Karpas-422 (cell line): Measurements from ENCODE around the gene PTPRD. TPM values are rescaled to one million over a fixed set of nuclear protein-coding genes. Genes with fewer than 3 reads are reported as not detected.
A peak's percentile ranks its signal among the peaks of the same experiment; 100 is the strongest.

Experiments
- DNase-seq: peaks from one replicate; pipeline ENCODE4 v3.0.0-alpha.2; 2015
- H2AFZ ChIP-seq: fragments of 200-600 bp; sonication (generic); 2 replicates; pipeline ENCODE4 v1.6.1; 2014; ENCODE audit warnings: antibody characterized with exemption, low read length, mixed read lengths
- H3K27ac ChIP-seq: fragments of 200-600 bp; sonication (generic); 2 replicates; pipeline ENCODE4 v1.5.1; 2014; ENCODE audit warnings: mild to moderate bottlenecking, low read length, moderate library complexity
- H3K27me3 ChIP-seq: fragments of 200-600 bp; sonication (generic); 2 replicates; pipeline ENCODE4 v1.6.1; 2014; ENCODE audit warnings: low read length, mixed read lengths
- H3K36me3 ChIP-seq: fragments of 200-600 bp; sonication (generic); 2 replicates; pipeline ENCODE4 v1.6.1; 2014; ENCODE audit warnings: low read length, mixed read lengths; ENCODE audit not compliant: insufficient read depth
- H3K4me1 ChIP-seq: fragments of 200-600 bp; sonication (generic); 2 replicates; pipeline ENCODE4 v1.6.1; 2014; ENCODE audit warnings: mild to moderate bottlenecking, low read length, mixed read lengths
- H3K4me2 ChIP-seq: fragments of 200-600 bp; sonication (generic); 2 replicates; pipeline ENCODE4 v1.6.1; 2014; ENCODE audit warnings: low read length, low read depth, mild to moderate bottlenecking; ENCODE audit not compliant: poor library complexity, severe bottlenecking
- H3K4me3 ChIP-seq: fragments of 200-600 bp; sonication (generic); 2 replicates; pipeline ENCODE4 v1.5.1; 2014; ENCODE audit warnings: mild to moderate bottlenecking, antibody characterized with exemption, low read length, mixed read lengths
- H3K79me2 ChIP-seq: fragments of 200-600 bp; sonication (generic); 2 replicates; pipeline ENCODE4 v1.6.1; 2014; ENCODE audit warnings: mild to moderate bottlenecking, low read length, mixed read lengths
- H3K9ac ChIP-seq: fragments of 200-600 bp; sonication (generic); 2 replicates; pipeline ENCODE4 v1.6.0; 2014; ENCODE audit warnings: low read length
- H3K9me2 ChIP-seq: fragments of 200-600 bp; sonication (generic), shearing (Covaris generic); replicated peaks from 2 replicates; pipeline ENCODE4 v1.6.0; 2014; ENCODE audit warnings: mild to moderate bottlenecking, low read length, moderate library complexity; ENCODE audit not compliant: insufficient read depth
- H3K9me3 ChIP-seq: fragments of 300-700, 200-600 bp; sonication (generic); 2 replicates; pipeline ENCODE4 v1.6.1; 2014; ENCODE audit warnings: low read length, mixed read lengths
- H4K20me1 ChIP-seq: fragments of 200-600 bp; sonication (generic); 2 replicates; pipeline ENCODE4 v1.6.1; 2014; ENCODE audit warnings: mild to moderate bottlenecking, antibody characterized with exemption, low read length, low read depth; ENCODE audit not compliant: insufficient read depth
- total RNA-seq: library from RNA; depleted of rRNA; stranded (reverse); fragments of >200 nt; shearing (Covaris generic); gene quantifications from 2 replicates; pipeline ENCODE4 v1.2.3, GENCODE V29; 2014; ENCODE audit warnings: low replicate concordance

Gene PTPRD
- total RNA-seq, 1 experiment from 2014 or later: 0.63 TPM

- H4K20me1 ChIP-seq: no peaks in the 10 kb centered on the region
Measured at GRCh38 chr9:10331157-10331556, 281.6 kb downstream of the PTPRD start.

GRCh38 chr9:10282084-10282483 is 330.7 kb downstream of the PTPRD start:
- no peak overlapping the region for H3K9ac ChIP-seq
- no peaks in the 10 kb centered on the region for H3K27me3 ChIP-seq
- no peaks in the 10 kb centered on the region for H3K36me3 ChIP-seq
- no peak overlapping the region for H3K4me2 ChIP-seq
- no peaks in the 10 kb centered on the region for H3K4me1 ChIP-seq
- H3K4me3 ChIP-seq: no peak overlapping the region
- H3K79me2 ChIP-seq: no peaks in the 10 kb centered on the region
- no peak for DNase-seq
- no peaks in the 10 kb centered on the region for H4K20me1 ChIP-seq
- H3K9me2 ChIP-seq: no peaks in the 10 kb centered on the region
- no peak overlapping the region for H2AFZ ChIP-seq
- peaks cover 17% of the 10 kb centered on the region for H3K9me3 ChIP-seq
- no peak overlapping the region for H3K27ac ChIP-seq

More at GRCh38 chr9:10331157-10331556, 281.6 kb downstream of the PTPRD start:
- Histone ChIP-seq H3K9me3 (peaks cover 39% of the 10 kb centered on the region), H3K9ac (no peak overlapping the region), H3K4me2 (no peak overlapping the region), H2AFZ (no peak overlapping the region), H3K4me1 (no peaks in the 10 kb centered on the region), H3K9me2 (no peaks in the 10 kb centered on the region), H3K27me3 (no peaks in the 10 kb centered on the region), H3K27ac (no peak overlapping the region), H3K36me3 (no peaks in the 10 kb centered on the region), H3K4me3 (no peak overlapping the region), H3K79me2 (no peaks in the 10 kb centered on the region)
- no peak for DNase-seq

GRCh38 chr9:10274988-10275387 is 337.8 kb downstream of the PTPRD start:
- Histone ChIP-seq H4K20me1 (no peaks in the 10 kb centered on the region), H3K9me2 (no peaks in the 10 kb centered on the region), H3K4me2 (no peak overlapping the region)

DNA sequence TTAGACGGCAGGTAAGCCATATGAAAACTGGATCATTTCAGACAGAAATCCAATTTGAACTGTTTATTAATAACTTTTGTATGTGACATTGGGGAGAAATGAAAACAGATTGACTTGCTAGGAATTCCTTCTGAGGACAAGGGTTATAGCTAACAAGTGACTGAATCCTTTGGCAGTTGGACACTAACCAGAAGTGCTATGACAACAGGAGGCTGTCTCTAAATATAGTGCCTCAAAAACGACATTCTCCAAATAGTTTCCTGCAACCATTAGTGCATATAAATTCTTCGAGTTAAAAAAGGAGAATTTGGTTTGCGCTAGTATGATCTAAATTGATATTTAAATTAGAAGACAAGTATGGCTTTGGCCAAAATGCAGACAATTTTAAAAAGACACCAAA is 338.6 kb downstream of the PTPRD start:
- Histone ChIP-seq H3K9me3 (peaks cover 31% of the 10 kb centered on the region), H3K36me3 (no peaks in the 10 kb centered on the region), H3K9me2 (no peaks in the 10 kb centered on the region), H2AFZ (no peak overlapping the region), H3K4me3 (no peak overlapping the region), H3K4me1 (no peaks in the 10 kb centered on the region), H3K79me2 (no peaks in the 10 kb centered on the region), H3K27ac (no peak overlapping the region), H4K20me1 (no peaks in the 10 kb centered on the region), H3K27me3 (no peaks in the 10 kb centered on the region), H3K4me2 (no peak overlapping the region), H3K9ac (no peak overlapping the region)
- no peak for DNase-seq

More at GRCh38 chr9:10274988-10275387, 337.8 kb downstream of the PTPRD start:
- H3K9me3 ChIP-seq: peaks cover 31% of the 10 kb centered on the region
- no peaks in the 10 kb centered on the region for H3K79me2 ChIP-seq
- H3K4me1 ChIP-seq: no peaks in the 10 kb centered on the region
- no peaks in the 10 kb centered on the region for H3K36me3 ChIP-seq
- no peak overlapping the region for H3K4me3 ChIP-seq
- no peak for DNase-seq
- no peak overlapping the region for H3K27ac ChIP-seq
- H3K27me3 ChIP-seq: no peaks in the 10 kb centered on the region
- H2AFZ ChIP-seq: no peak overlapping the region
- no peak overlapping the region for H3K9ac ChIP-seq

DNA sequence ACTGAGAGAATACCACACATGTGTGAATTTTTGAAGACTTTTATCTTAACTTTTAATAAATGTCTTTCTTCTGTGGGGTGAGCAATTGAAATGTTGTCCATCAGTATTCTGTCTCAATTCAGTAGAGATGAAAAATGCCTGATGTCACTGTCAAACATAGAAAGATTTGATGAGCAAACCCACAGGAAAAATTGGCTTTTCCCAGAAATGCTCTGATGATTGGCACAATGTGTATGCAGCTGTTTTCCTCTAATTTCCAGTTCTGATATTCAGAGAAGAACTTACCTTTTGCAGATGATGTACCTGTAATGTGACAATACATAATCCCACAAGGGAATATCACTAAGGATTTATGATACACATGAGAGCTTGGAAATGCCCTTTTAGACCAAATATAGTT is 340.0 kb downstream of the PTPRD start:
- Histone ChIP-seq H3K4me3 (no peak overlapping the region), H3K4me2 (no peak overlapping the region), H3K36me3 (no peaks in the 10 kb centered on the region), H3K27ac (no peak overlapping the region), H3K9ac (no peak overlapping the region), H3K9me2 (no peaks in the 10 kb centered on the region), H2AFZ (no peak overlapping the region), H3K4me1 (no peaks in the 10 kb centered on the region), H4K20me1 (no peaks in the 10 kb centered on the region), H3K79me2 (no peaks in the 10 kb centered on the region), H3K9me3 (peaks cover 38% of the 10 kb centered on the region), H3K27me3 (no peaks in the 10 kb centered on the region)
- DNase-seq: no peak

GRCh38 chr9:10268531-10269485 is 344.0 kb downstream of the PTPRD start:
- Histone ChIP-seq H3K9ac (no peak overlapping the region), H3K36me3 (no peaks in the 10 kb centered on the region), H4K20me1 (no peaks in the 10 kb centered on the region), H3K9me2 (no peaks in the 10 kb centered on the region), H3K79me2 (no peaks in the 10 kb centered on the region), H3K4me3 (no peak overlapping the region), H3K4me2 (no peak overlapping the region), H3K27ac (no peak overlapping the region), H2AFZ (no peak overlapping the region), H3K27me3 (no peaks in the 10 kb centered on the region), H3K9me3 (peaks cover 25% of the 10 kb centered on the region), H3K4me1 (no peaks in the 10 kb centered on the region)
- DNase-seq: peak; percentile 52

DNA sequence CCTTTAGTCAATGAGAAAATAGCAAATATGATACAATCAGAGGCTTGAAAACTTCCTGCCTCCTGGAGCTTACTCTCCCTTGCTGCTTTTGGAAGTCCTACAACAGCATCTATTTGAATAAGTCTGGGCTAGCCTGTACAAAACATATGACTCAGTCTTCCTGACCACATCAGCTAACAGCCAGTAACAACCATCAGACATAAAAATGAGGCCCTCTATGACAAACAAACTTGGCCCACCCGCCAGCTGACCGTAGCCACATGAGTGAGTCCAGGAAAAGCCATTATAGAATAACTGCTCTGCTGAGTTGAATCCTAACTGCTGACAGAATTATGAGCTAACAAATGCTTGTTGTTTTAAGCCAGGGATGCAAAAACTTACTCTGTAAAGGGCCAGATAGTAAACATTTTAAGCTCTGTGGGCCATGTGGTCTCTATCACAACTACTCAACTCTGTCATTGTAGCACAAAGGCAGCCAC is 347.6 kb downstream of the PTPRD start:
- H3K4me1 ChIP-seq: no peaks in the 10 kb centered on the region
- DNase-seq: no peak
- H3K4me3 ChIP-seq: no peak overlapping the region

GRCh38 chr9:10260501-10260900 is 352.3 kb downstream of the PTPRD start:
- Histone ChIP-seq H3K27me3 (no peaks in the 10 kb centered on the region), H3K9ac (no peak overlapping the region), H3K4me2 (no peak overlapping the region), H4K20me1 (no peaks in the 10 kb centered on the region), H3K27ac (no peak overlapping the region), H3K4me1 (no peaks in the 10 kb centered on the region), H3K4me3 (no peak overlapping the region), H2AFZ (no peak overlapping the region), H3K36me3 (no peaks in the 10 kb centered on the region), H3K79me2 (no peaks in the 10 kb centered on the region), H3K9me3 (peaks cover 43% of the 10 kb centered on the region), H3K9me2 (no peaks in the 10 kb centered on the region)
- no peak for DNase-seq

More for the DNA sequence above, 347.6 kb downstream of the PTPRD start:
- Histone ChIP-seq H2AFZ (no peak overlapping the region), H3K4me2 (no peak overlapping the region), H3K27ac (no peak overlapping the region), H3K79me2 (no peaks in the 10 kb centered on the region), H3K27me3 (no peaks in the 10 kb centered on the region), H3K36me3 (no peaks in the 10 kb centered on the region), H4K20me1 (no peaks in the 10 kb centered on the region), H3K9ac (no peak overlapping the region), H3K9me3 (peaks cover 34% of the 10 kb centered on the region), H3K9me2 (no peaks in the 10 kb centered on the region)
